Putamen (tissue), 1 donor: ENCODE results near the gene TTC7B.

Experiments
- DNase-seq: peaks from one replicate; pipeline ENCODE4 v3.0.0-alpha.2; 2016; ENCODE audit warnings: low spot score

TTC7B gene

DNA sequence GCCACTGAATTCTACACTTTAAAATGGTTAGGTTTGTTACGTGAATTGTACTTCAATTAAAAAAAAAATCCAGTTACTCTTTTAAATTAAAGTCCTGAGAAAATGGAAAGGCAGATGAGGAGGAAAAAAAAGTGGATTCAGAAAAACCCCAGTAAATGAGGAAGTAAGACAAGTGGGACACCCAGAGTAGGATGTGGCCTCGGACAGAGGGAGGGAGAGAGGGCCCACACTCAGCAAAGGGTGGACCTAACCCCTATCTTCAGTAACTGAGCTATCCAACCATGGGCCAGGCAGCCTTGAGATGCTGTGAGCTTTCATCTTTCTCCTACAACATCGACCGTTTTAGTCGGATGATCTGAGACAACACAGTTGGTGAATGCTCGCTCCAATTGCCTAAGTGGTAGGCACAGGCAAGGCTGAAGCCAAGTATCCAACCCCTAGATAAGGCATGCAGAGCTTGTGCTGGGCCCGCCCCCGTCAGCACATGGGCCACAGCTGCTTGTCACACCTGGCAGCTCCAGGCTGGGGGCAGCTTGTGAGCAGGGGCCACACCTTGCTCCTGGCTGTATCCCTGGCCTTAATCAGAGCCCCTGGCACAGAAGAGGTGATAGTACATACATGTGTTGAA lies 142.1 kb downstream of the TTC7B start:
- DNase-seq, result no peak

DNA sequence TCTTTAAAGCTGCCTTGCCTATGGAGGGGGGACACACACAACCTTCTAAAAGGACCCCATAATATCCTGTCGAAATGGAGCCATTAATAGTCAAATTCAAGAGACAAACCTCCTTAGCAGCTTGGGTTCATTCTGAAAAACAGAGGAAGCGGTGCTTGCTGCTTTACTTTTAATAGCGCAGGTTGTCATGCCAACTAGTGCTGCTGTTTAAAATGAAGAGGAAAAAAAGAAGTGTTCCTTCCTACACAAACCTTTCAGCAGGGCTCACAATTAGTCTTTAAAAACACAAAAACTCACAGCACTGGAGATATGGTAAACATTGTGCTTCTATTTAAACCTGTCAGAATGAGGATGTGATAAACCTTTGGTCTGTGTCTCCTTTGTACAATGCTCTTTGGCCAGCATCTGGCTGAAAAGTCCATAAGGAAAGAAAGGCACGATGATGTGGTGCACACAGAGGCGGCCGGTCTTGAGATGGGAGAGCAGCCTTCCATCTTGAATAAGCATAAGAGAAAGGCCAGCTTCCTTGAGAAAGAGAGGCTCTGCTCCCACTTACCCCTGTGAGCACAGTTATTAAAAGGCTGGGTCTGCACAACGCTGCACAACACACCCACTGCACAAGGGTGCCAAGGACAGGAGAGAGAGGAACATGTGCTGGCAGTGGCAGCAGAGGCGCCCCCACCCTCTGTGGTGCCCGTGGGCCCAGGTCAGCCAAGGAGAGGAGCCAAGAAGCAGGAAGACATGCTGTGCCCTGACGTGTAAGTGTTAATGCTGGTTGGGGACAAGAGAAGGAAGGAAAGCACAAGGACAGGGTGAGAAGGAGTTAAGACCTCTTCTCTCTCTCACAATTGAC lies 144.6 kb downstream of the TTC7B start:
- peak; percentile 76 for DNase-seq

DNA sequence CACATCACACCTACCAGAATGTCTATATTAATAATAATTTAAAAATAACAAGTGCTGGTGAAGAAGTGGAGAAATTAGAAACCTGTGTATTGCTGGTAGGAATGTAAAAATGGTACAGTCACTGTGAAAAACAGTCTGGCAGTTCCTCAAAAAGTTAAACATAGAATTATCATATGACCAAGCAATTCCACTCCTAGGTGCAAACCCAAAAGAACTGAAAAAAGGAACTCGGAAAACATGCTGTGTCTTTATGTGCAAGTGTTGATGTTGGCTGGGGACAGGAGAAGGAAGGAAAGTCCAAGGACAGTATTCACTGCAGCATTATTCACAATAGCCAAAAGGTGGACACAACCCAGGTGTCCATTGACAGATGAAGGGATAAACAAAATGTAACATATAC lies 146.5 kb downstream of the TTC7B start:
- DNase-seq, result no peak

DNA sequence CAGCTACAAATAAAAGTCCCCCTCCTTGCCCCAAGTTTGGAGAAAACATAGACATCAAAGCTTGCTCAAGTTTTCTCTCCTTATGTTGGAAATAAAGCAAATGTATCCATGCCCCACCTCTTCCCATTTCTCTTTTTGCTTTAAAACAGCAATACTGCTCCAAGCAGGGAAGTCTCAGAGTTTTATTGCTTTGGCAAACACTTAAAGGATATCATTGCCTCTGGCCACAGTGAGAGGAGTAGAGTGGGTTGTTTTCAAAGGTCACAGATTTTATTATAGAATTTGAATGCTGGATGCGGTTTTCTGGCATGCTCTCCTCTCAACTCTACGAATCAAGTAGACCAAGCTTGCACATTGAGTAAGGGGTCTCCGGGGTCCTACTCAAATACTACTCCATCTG lies 149.7 kb downstream of the TTC7B start:
- DNase-seq, result no peak

DNA sequence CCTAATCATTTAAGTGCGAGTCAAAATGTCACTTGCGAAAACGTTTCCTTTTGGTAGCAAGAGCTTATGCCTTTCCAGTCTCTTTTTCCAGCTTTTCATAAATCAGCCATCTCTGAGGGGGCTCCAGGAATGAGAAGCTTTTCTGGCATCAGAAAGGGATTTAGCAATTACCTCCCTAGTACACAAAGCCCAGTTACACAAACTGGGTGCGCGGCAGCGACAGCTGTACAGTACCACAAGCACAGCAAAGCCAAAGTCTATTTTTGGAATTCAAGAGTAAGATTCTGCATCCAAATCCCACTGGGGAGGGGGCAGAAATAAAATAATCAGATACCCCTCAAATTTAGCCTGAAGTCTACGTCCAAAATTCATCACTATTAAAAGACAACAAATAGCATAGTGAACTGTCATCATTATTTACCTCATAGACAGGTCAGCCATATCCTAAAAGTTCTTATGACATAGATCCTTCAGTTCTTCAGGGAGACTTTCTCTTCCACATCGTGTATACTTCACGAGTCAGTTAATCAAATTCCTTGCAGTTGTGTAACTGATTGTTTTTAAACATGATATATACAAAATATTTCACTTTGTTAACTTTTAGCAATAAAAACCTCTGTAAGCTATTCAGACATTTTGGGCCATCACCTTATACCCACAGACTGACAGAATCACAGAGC lies 150.8 kb downstream of the TTC7B start:
- DNase-seq, result no peak

DNA sequence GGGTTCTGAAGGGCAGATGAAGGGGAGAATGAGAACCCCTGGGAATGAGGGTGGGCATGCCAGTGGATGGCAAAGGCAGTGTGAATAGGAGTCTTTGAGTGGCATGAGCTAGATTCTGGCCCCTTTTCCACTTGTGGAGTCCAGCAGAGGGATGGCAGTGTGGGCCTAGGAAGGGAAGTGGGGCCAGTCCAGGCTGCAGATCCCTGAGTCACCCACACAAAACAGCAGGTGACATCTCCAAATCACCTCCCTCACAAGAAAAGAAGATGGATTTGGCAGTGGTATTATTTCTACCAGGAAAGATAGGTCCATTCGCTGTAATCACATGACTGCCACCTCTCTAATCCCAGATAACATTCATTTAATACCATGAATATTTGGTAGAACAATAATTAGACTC lies 151.3 kb downstream of the TTC7B start:
- no peak for DNase-seq

DNA sequence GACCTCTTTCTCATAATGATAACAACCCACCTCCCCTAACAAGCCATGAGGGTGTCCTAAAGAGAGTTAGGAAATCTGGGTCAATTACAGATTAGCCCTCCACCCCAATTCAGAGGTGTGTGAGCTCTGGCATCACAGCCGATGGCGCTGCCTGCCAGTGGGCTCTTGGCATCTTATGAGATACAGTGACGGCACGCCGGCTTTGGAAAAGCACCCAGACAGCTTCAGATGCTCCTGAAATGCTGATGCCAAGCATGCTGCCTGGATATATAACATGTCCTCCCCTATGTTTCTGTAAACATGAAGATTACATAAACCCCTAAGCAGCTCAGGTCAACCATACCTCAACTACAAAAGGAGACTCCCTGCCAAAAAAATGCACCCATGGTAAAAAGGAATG lies 152.6 kb downstream of the TTC7B start:
- DNase-seq, result no peak

DNA sequence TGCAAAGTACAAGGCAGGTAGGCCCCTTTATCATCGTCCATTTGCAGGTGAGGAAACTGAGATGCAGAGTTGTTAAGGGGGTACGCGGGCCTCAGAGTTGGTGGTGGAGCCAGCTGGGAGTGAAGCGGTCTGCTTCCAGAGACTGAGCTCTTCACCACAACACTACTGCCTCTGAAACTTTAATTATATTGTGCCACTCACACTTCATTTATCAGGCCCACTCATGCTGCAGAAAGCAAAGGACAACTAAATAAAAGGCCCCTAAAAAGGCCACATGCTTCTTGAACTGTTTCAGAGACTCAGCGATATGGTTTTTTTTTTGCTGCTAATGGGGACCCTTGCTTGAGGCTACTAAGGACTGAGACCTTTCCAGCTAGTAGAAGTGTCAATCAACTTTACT lies 153.1 kb downstream of the TTC7B start:
- no peak for DNase-seq

DNA sequence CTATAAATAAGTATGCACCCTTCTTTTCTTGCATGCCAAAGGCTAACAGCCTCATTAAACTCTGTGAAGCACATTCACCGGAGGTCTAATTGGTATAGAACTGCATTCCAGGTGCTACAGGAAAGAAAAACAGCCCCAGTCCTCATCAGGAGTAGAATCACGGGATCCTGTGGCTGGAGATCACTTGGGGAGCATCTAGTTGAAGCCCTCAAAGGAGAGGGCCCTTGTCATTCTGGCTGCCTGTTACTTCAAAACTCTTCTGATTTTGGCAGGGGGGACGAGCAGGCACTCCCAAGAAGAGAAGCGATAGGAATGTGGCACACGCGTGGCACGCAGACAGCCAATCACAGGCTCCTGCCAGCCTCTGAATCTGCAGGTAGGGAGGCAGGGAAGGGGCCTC lies 154.4 kb downstream of the TTC7B start:
- DNase-seq, result no peak

DNA sequence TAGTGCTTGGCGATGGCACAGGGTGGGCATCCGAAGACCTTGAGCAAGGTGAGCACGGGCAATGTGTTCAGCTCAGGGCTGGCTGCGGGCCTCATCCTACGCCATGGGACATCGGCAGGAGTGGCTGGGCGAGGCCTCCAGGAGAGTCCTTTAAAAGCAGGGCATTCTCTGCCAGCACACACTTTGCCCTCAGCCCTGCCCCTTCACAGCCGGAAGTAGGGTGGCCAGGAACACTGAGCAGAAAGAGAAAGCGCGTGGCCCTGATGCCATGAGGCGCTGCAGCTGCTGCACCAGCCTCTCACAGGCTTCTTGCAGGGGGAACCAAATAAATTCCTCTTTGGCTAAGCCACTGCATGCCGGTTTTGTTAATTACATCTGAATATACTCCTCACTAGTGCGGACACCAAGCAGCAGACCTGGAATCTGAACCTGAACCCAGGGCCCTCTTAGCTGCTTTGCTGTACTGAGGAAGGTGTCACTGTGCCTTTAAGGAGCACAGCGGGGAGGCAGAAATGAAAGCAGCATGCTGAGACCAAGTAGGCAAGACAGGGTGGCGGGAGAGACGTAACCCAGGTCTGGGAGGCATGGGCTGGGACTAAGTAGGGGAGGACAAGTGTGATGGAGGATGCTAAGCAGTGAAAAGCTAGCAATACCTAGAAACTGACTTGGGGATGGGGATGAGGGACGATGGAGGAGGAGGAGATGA lies 155.2 kb downstream of the TTC7B start:
- DNase-seq, result no peak

DNA sequence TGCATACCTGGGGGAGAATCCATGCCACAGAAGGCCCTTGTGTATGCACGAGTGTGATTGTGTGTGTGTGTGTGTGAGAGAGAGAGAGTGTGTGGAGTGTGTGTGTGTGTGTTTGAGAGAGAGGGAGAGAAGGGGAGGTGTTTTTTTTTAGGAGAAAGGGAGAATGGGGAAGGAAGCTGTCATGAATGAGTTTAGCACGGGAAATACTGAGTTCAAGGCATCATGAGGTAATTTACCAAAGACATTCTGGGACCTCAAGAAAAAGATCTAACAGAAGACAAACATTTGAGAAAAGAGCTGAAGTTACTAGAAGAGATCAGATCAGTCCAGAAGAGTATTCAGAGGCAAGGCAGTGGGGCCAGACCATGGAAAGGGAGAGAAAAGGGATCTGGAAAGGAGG lies 157.1 kb downstream of the TTC7B start:
- no peak for DNase-seq

DNA sequence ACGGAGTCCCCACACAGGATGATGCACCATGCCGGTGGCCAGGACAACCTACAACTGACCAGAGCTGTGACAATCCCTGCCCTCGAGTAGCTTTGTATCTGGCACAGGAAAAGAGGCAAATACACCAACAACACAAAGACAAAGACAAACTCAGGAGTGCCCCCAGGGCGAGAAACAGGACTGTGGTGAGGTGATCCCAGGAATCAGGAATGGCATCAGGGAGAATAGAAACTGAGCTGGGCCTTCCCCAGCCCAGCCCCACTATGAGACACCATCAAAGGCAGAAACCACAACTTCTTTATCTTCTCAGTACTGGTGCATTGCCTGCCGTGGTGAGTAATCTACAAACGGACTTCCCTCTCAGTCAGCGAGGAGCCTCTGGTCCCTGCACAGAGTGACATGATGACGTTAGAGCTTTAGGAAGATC lies 157.7 kb downstream of the TTC7B start:
- no peak for DNase-seq

DNA sequence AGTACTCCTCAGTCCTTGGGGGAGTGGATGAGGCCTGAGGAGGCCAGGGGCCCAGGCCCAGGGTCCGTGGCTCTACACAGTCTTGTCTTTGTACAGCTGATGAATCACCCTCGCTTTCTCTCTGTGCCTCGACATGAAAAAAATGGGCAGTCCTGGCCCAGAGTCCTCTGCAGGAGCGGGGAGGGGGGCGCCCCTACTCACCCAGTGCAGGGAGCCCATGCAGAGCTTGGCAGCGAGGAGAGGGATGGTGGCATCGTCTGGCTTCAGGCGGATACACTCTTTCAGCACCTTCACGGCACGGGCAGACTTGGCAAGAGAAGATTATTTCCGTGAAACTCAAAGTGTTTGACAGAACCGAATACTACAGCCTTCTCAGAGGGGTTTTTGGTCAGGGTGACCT lies 159.3 kb downstream of the TTC7B start:
- DNase-seq, result no peak

DNA sequence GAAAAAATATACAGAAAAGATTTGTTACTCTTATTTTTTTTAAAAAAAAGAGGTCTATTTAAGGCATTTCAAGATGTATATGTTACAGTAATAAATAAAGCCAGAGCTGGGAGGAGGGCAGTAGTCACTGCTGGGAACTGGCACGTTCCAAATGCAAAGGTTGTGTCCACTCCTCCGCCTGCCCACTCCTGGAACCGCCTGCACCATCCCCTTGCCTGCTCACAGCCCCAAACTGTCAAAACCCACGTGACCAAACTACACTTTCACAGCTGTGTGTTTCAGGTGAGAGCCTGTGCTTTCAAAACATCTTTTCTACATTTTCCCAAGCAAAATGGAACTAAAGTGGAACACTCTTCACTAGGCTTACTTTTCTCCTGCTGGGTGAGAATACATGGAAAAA lies 160.4 kb downstream of the TTC7B start:
- no peak for DNase-seq

DNA sequence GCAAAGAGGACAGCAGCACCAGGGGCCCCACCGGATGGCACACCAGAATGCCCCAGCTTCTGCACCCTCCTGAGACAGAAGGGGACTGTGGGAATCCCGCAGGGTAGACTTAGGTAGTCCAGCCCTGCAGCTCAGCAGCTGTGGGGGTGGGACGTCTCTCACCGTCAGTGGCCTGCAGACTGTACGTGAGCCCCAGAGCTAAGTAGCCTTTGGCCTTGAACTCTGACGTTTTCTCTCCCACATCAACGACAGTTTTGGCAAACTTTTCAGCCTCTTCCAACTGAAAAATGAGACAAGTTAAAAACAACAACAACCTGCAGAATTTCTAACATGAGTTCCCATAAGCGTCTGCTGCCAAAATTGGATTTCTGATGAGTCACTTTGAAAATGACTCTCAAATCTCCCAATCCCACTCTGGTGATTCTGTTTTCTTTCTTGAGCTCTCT lies 161.4 kb downstream of the TTC7B start:
- no peak for DNase-seq

DNA sequence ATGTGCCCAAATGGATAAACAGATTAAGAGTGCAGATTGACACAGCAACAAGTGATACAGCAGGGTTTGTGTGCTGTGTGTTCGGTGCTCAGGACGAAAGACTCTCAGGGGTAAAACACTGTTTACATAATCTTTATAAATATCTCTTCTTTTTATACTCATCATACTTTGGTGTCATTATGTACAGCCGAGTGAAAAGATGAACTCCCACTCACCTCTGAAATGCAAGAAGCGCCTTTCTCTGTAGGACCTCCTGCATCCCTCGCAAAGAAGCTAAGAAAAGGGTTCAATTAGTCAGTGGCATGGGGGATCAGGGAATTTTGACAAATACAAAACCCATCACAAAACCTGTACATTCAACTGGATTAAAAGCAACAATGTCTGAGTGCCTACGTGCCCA lies 163.6 kb downstream of the TTC7B start:
- DNase-seq, result peak; percentile 71

DNA sequence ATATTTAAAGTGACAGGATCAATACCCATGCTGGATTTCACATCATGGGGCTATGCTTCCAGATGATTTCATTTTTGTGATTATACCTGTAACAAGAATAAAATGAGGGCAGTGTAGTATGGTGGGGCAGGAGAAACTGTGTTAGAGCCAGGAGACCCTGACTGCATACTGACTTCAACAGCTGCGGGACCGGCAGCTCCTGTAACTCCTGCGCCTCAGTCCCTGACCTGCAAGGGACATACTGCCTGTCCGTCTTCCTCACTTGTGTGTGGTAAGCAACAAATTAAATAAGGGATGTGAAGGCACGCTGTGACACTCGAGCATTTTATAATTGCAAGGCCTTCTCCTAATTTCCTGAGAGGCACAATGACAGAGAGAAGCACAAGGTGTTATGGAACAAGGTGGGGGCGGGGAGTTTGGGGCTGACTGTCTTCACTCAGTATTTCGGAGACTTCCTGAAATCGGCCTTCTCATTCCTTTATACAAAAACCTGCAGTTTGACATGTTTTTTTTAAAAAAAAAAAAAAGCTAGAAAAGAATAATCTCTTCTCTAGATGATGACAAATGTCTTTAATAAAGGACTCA lies 164.2 kb downstream of the TTC7B start:
- DNase-seq, result no peak

DNA sequence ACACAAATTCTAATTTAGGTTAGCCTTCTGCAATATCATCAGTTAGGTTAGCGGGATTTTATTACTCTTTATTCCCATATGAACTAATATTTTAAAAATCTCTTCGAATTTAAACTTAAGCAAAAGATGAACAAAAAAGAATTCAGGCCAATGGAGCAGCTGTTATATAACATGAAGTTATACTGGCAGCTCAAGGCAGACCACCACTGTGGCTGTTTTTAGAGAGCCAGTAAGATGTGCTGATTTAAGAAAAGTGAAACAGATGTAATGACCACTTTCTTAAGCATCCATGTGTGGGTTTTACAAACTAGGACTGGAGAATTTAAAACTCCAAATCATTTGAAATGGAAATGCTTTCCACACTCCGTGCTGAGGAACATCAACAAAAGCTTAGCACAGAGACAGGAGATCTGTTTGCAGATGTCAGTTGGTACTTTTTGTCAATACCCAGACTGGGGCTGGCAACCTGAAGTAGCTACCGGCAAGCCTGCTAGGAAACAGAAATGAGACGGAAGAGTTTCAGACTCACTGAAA lies 164.9 kb downstream of the TTC7B start:
- DNase-seq, result no peak

DNA sequence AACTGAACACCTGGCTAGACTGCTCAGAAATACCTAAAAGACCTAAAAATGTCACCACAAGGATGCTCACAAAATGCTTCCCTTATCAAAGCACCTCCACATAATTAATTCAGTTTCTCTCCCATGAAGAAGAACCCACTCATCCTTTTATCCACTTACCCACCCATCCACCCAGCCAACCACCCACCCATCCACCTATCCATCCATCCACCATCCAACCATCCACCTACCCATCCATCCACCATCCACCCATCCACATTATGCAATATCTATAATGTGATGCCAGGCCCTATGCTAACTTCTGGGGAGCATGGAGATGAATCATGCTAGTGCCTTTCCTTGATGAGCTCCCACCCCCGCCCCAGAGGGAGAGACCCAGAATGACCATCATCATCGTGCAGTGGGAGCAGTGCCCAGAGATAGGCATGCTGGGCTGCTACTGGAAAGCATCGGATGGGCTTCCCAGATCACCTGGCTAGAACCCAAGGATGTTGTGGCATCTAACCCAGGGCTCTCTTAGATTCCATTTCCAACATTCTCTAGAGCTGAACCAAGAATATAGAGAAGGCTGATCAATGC lies 166.6 kb downstream of the TTC7B start:
- DNase-seq, result no peak

DNA sequence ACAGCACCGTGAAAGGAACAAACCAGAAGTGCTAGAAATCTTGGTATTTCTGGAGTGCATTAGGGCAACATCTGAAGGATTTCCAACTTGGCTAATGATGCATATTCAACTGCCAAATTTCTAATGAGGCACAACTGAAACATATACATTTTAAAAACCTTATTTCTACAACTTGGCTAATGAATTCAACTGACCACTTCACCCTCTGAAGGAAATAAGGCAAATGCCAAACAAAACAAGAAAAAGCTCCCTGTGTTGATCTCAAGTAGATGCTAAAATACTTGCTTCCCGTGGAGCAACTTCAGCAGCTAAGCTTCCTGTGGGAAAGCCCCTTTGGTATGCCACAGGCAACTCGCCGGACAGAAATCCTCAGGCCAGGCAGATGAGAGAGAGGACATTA lies 167.1 kb downstream of the TTC7B start:
- no peak for DNase-seq

DNA sequence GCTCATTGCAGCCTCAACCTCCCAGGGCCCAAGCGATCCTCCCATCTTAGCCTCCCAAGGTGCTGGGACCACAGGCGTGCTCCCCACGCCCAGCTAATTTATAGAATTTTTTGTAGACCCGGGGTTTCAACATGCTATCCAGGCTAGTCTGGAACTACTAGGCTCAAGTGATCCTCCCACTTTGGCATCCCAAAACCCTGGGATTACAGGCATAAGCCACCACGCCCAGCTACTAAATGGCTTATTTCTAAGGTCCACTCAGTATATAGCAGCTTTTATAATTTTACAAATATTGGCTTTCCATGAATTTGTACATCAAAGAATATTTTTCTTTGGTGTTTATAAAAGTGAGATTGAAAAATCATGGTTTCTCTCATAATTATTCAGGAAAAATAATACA lies 167.8 kb downstream of the TTC7B start:
- DNase-seq, result no peak
